Measurements from ENCODE around the gene TMEM88. TPM values are rescaled to one million over a fixed set of nuclear protein-coding genes. Genes with fewer than 3 reads are reported as not detected.

The TMEM88 gene
- total RNA-seq, 1 donor from 2014 or later: 26.3 TPM

DNA sequence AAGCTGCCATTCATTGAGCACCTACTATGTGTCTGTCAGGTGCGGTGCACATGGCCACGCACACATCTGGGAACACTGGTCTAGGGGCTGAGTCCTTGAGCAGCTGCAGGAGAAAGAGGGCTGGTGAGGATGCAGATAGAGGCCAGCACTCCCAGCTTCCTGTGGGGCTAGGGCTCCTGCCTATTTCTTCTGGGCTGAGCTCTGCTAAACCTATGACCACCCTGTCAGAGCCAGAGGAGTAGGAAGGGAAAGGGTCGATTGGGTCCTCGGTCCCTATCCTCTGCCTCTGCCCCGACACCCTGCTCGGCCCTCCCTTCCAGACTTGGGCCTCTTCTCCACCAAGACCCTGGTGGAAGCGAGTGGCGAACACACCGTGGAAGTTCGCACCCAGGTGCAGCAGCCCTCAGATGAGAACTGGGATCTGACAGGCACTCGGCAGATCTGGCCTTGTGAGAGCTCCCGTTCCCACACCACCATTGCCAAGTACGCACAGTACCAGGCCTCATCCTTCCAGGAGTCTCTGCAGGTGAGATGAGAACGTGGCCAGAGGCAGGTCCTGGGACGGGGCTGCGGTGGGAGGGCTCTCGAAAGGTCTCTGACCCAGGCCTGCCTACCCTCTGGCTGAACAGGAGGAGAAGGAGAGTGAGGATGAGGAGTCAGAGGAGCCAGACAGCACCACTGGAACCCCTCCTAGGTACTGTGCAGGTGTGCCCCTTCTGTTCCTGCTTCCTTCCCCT is 4.0 kb upstream of the TMEM88 start:
- no peak for TF ChIP-seq POLR2AphosphoS5 (IDR thresholded peaks at IDR 0.05; ENCODE audit: insufficient read depth in 1 of 2, low read depth in 1 of 2)
- no peak for TF ChIP-seq POLR2A (IDR thresholded peaks at IDR 0.05)
- TF ChIP-seq, protein P1, sequence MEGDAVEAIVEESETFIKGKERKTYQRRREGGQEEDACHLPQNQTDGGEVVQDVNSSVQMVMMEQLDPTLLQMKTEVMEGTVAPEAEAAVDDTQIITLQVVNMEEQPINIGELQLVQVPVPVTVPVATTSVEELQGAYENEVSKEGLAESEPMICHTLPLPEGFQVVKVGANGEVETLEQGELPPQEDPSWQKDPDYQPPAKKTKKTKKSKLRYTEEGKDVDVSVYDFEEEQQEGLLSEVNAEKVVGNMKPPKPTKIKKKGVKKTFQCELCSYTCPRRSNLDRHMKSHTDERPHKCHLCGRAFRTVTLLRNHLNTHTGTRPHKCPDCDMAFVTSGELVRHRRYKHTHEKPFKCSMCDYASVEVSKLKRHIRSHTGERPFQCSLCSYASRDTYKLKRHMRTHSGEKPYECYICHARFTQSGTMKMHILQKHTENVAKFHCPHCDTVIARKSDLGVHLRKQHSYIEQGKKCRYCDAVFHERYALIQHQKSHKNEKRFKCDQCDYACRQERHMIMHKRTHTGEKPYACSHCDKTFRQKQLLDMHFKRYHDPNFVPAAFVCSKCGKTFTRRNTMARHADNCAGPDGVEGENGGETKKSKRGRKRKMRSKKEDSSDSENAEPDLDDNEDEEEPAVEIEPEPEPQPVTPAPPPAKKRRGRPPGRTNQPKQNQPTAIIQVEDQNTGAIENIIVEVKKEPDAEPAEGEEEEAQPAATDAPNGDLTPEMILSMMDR (IDR thresholded peaks at IDR 0.05): no peak
- intact Hi-C loops (cut with DNase I): loop anchor here (5.0 kb wide), 1 partner anchor 36 kb away; the partner anchor contains the start of gene CHD3
- Histone ChIP-seq H3K27ac (no peak overlapping the region), H3K9me3 (no peaks in the 10 kb centered on the region), H3K36me3 (peaks cover 0 to 55% of the 10 kb centered on the region in 2 donors), H3K27me3 (no peaks in the 10 kb centered on the region), H3K4me3 (no peak overlapping the region), H3K4me1 (peaks cover 25% of the 10 kb centered on the region)
- DNase-seq (ENCODE audit: extremely low spot score in 2 of 2): no peak

DNA sequence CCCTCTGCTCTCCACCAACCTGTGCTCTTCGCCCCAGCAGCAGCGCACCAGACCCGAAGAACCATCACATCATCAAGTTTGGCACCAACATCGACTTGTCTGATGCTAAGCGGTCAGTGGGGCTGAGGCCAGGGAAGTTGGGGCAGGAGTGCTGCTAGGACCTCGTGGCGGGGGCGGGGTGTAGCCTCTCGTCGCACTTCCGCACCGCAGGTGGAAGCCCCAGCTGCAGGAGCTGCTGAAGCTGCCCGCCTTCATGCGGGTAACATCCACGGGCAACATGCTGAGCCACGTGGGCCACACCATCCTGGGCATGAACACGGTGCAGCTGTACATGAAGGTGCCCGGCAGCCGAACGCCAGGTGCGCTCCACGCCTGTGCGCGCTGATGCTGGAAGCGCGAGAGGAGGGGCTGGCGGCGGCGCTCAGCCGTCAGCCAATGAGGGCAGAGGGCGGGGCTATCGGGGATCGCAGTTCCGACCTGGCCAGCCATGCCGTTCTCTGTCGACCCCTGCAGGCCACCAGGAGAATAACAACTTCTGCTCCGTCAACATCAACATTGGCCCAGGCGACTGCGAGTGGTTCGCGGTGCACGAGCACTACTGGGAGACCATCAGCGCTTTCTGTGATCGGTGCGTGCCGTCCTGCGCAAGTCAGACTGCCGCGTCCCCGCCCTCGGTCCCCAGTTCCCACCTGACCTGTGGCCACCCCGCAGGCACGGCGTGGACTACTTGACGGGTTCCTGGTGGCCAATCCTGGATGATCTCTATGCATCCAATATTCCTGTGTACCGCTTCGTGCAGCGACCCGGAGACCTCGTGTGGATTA is 3.2 kb upstream of the TMEM88 start:
- Histone ChIP-seq H3K27ac (peak overlapping the region; percentile 56), H3K36me3 (peaks cover 0 to 48% of the 10 kb centered on the region in 2 donors), H3K4me3 (peak overlapping the region in 1 of 2 donors; percentile 2), H3K9me3 (no peaks in the 10 kb centered on the region), H3K4me1 (peaks cover 30% of the 10 kb centered on the region), H3K27me3 (no peaks in the 10 kb centered on the region)
- peak; percentile 90 to 96 for DNase-seq (ENCODE audit: extremely low spot score in 2 of 2)
- TF ChIP-seq POLR2A (IDR thresholded peaks at IDR 0.05) (no peak), POLR2AphosphoS5 (IDR thresholded peaks at IDR 0.05; ENCODE audit: insufficient read depth in 1 of 2, low read depth in 1 of 2) (peak; percentile 69 to 74)
- TF ChIP-seq, protein P1 (IDR thresholded peaks at IDR 0.05): peak; percentile 95 to 99 (median 98)
- intact Hi-C loops (cut with DNase I): loop anchor here (5.0 kb wide), 1 partner anchor 36 kb away; the partner anchor contains the start of gene CHD3

DNA sequence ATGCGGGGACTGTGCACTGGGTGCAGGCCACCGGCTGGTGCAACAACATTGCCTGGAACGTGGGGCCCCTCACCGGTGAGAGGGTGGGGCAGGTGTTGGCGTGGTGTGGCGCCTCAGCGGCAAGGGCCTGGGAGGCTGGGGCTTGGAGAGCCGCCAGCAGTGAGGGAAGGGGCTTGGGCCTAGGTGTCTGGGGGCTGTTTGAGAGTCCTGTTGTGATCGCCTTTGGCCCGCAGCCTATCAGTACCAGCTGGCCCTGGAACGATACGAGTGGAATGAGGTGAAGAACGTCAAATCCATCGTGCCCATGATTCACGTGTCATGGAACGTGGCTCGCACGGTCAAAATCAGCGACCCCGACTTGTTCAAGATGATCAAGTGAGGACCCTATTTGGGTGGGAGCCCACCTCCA is 2.6 kb upstream of the TMEM88 start:
- no peaks in the 10 kb centered on the region for H3K27me3 ChIP-seq
- peaks cover 32% of the 10 kb centered on the region for H3K4me1 ChIP-seq
- no peak for TF ChIP-seq POLR2AphosphoS5 (IDR thresholded peaks at IDR 0.05; ENCODE audit: insufficient read depth in 1 of 2, low read depth in 1 of 2)
- no peak for TF ChIP-seq POLR2A (IDR thresholded peaks at IDR 0.05)
- TF ChIP-seq, protein P1 (IDR thresholded peaks at IDR 0.05): no peak
- H3K27ac ChIP-seq: peak overlapping the region; percentile 56
- peaks cover 0 to 42% of the 10 kb centered on the region in 2 donors for H3K36me3 ChIP-seq
- intact Hi-C loops (cut with DNase I): loop anchor here (5.0 kb wide), 1 partner anchor 35 kb away; the partner anchor contains the start of gene CHD3
- no peaks in the 10 kb centered on the region for H3K9me3 ChIP-seq
- H3K4me3 ChIP-seq: no peak overlapping the region
- DNase-seq (ENCODE audit: extremely low spot score in 2 of 2): no peak

DNA sequence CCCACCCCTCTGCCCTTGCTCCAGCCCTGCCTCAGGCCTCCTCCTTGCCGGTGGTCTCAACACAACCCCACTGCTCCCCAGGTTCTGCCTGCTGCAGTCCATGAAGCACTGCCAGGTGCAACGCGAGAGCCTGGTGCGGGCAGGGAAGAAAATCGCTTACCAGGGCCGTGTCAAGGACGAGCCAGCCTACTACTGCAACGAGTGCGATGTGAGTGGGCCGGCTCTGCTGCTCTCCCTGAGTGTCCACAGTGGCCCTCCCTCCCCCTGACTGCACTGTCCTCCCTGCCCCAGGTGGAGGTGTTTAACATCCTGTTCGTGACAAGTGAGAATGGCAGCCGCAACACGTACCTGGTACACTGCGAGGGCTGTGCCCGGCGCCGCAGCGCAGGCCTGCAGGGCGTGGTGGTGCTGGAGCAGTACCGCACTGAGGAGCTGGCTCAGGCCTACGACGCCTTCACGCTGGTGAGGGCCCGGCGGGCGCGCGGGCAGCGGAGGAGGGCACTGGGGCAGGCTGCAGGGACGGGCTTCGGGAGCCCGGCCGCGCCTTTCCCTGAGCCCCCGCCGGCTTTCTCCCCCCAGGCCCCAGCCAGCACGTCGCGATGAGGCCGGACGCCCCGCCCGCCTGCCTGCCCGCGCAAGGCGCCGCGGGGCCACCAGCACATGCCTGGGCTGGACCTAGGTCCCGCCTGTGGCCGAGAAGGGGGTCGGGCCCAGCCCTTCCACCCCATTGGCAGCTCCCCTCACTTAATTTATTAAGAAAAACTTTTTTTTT is 1.8 kb upstream of the TMEM88 start:
- Histone ChIP-seq H3K27me3 (no peaks in the 10 kb centered on the region), H3K9me3 (no peaks in the 10 kb centered on the region), H3K4me1 (peaks cover 33% of the 10 kb centered on the region), H3K4me3 (no peak overlapping the region), H3K36me3 (peaks cover 0 to 33% of the 10 kb centered on the region in 2 donors), H3K27ac (no peak overlapping the region)
- TF ChIP-seq POLR2A (IDR thresholded peaks at IDR 0.05): no peak
- TF ChIP-seq, protein P1 (IDR thresholded peaks at IDR 0.05): no peak
- DNase-seq (ENCODE audit: extremely low spot score in 2 of 2): peak in 1 of 2 donors; percentile 88
- intact Hi-C loops (cut with DNase I): loop anchor here (5.0 kb wide), 1 partner anchor 34 kb away; the partner anchor contains the start of gene CHD3
